GM23248 (cell line): ENCODE results near the gene TOLLIP. TPM values are rescaled to one million over a fixed set of nuclear protein-coding genes. Genes with fewer than 3 reads are reported as not detected.

ENCODE experiments used
- DNase-seq: peaks from one replicate; pipeline ENCODE4 v3.0.0-alpha.2; 2015
- H2AFZ ChIP-seq: fragments of 200-600 bp; sonication (generic); 2 replicates; pipeline ENCODE4 v1.6.1; 2016; ENCODE audit warnings: antibody characterized with exemption
- H3F3A ChIP-seq: fragments of 200-600 bp; sonication (generic); 2 replicates; pipeline ENCODE4 v1.6.1; 2016; ENCODE audit warnings: mild to moderate bottlenecking, antibody characterized with exemption, mixed run types; ENCODE audit not compliant: insufficient read depth
- H3K27ac ChIP-seq: fragments of 200-600 bp; sonication (generic); 2 replicates; pipeline ENCODE4 v1.5.1; 2016; ENCODE audit warnings: mild to moderate bottlenecking
- H3K27me3 ChIP-seq: fragments of 200-600 bp; sonication (generic); replicated peaks from 2 replicates; pipeline ENCODE4 v1.6.1; 2016; ENCODE audit warnings: mild to moderate bottlenecking; ENCODE audit not compliant: insufficient read depth
- H3K36me3 ChIP-seq: fragments of 200-600 bp; sonication (generic); 2 replicates; pipeline ENCODE4 v1.6.1; 2016; ENCODE audit warnings: low read depth, mild to moderate bottlenecking
- H3K4me1 ChIP-seq: fragments of 200-600 bp; sonication (generic); 2 replicates; pipeline ENCODE4 v1.6.1; 2016; ENCODE audit warnings: mild to moderate bottlenecking; ENCODE audit not compliant: insufficient read depth
- H3K4me2 ChIP-seq: fragments of 200-600 bp; sonication (generic); one replicate; pipeline ENCODE4 v1.6.1; 2016; ENCODE audit warnings: mild to moderate bottlenecking; ENCODE audit not compliant: unreplicated experiment
- H3K4me3 ChIP-seq: fragments of 200-600 bp; sonication (generic); 2 replicates; pipeline ENCODE4 v1.5.1; 2016; ENCODE audit warnings: mild to moderate bottlenecking
- H3K79me2 ChIP-seq: fragments of 200-600 bp; sonication (generic); 2 replicates; pipeline ENCODE4 v1.6.1; 2016; ENCODE audit warnings: mild to moderate bottlenecking; ENCODE audit not compliant: insufficient read depth
- H3K9ac ChIP-seq: fragments of 200-600 bp; sonication (generic); 2 replicates; pipeline ENCODE4 v1.6.1; 2016; ENCODE audit warnings: mild to moderate bottlenecking
- H3K9me2 ChIP-seq: fragments of 200-600 bp; sonication (generic); 2 replicates; pipeline ENCODE4 v1.6.1; 2016; ENCODE audit warnings: mixed run types, mild to moderate bottlenecking, moderate library complexity; ENCODE audit not compliant: insufficient read depth
- H3K9me3 ChIP-seq: fragments of 200-600 bp; sonication (generic); one replicate; pipeline ENCODE4 v1.6.1; 2017; ENCODE audit warnings: low read depth
- H4K20me1 ChIP-seq: fragments of 200-600 bp; sonication (generic); 2 replicates; pipeline ENCODE4 v1.6.0; 2016; ENCODE audit not compliant: insufficient read depth
- EZH2 ChIP-seq: fragments of 200-600 bp; sonication (generic); IDR thresholded peaks from 2 replicates; pipeline ENCODE4 v1.6.1; 2018; ENCODE audit warnings: antibody characterized with exemption, mild to moderate bottlenecking; ENCODE audit not compliant: insufficient read depth, poor library complexity, severe bottlenecking
- EZH2phosphoT487 ChIP-seq: fragments of 200-600 bp; sonication (generic); IDR thresholded peaks from 2 replicates; pipeline ENCODE4 v1.6.1; 2018; ENCODE audit warnings: antibody characterized with exemption, moderate library complexity, mild to moderate bottlenecking, low read depth; ENCODE audit not compliant: insufficient read depth
- WGBS, 2 experiments: methylation state at CpG; one replicate each; pipeline ENCODE4 v1.1.6; 2015 to 2017; ENCODE audit warnings: low lambda C conversion rate in 2 of 2, low coverage in 1 of 2; ENCODE audit errors: missing lambda C conversion rate in 2 of 2; 5-methylcytosine and 5-hydroxymethylcytosine counted together
- in situ Hi-C: fragments of 300-500 bp; cut with MboI; formaldehyde crosslinking; loops from 2 replicates; pipeline ENCODE4 v1.15.0; 2020
- polyA plus RNA-seq: library from polyadenylated mRNA; unstranded; fragments of >200 nt; fragmentation: Nextera tagmentation; extraction: Ambion mirVana; gene quantifications from 2 replicates; pipeline ENCODE4 v1.2.1, GENCODE V29; 2016
- total RNA-seq: library from RNA; depleted of rRNA; stranded (reverse); fragments of >200 nt; shearing (Covaris generic); gene quantifications from 2 replicates; pipeline ENCODE4 v1.2.3, GENCODE V29; 2014

The TOLLIP gene
- total and polyA plus RNA-seq, 2 experiments from 2014 or later, result 27.3 to 57.7 TPM

- no peak overlapping the region for H3K9ac ChIP-seq
These were observed 46.4 kb downstream of the TOLLIP start for GRCh38 chr11:1263010-1263409.

GRCh38 chr11:1262172-1263006, 47.0 kb downstream of the TOLLIP start:
- Histone ChIP-seq H3K4me2 (peak overlapping the region; percentile 56), H3K4me1 (no peaks in the 10 kb centered on the region), H3K27ac (no peak overlapping the region), H3K9me2 (no peaks in the 10 kb centered on the region), H3F3A (no peaks in the 10 kb centered on the region), H3K79me2 (no peaks in the 10 kb centered on the region), H3K4me3 (peak overlapping the region; percentile 70), H2AFZ (peak overlapping the region; percentile 83), H3K27me3 (no peaks in the 10 kb centered on the region), H4K20me1 (no peaks in the 10 kb centered on the region), H3K36me3 (no peaks in the 10 kb centered on the region), H3K9ac (peak overlapping the region; percentile 70), H3K9me3 (no peaks in the 10 kb centered on the region)
- peak; percentile 96 for DNase-seq
- WGBS, 2 experiments, result 6 to 8% methylated on average over 26 to 31 of the region's 31 CpGs
- in situ Hi-C loops, result no loop called here
- TF ChIP-seq EZH2 (no peak), EZH2phosphoT487 (no peak)

More at GRCh38 chr11:1263010-1263409, 46.4 kb downstream of the TOLLIP start:
- Histone ChIP-seq H3K4me1 (no peaks in the 10 kb centered on the region), H3K4me2 (peak overlapping the region; percentile 56), H3K27me3 (no peaks in the 10 kb centered on the region), H3K9me3 (no peaks in the 10 kb centered on the region), H2AFZ (peak overlapping the region; percentile 83), H3K9me2 (no peaks in the 10 kb centered on the region), H3K4me3 (peak overlapping the region; percentile 70), H3F3A (no peaks in the 10 kb centered on the region), H3K36me3 (no peaks in the 10 kb centered on the region), H4K20me1 (no peaks in the 10 kb centered on the region), H3K79me2 (no peaks in the 10 kb centered on the region), H3K27ac (no peak overlapping the region)
- WGBS, 2 experiments, result 20 to 23% methylated on average over 7 of the region's 7 CpGs
- in situ Hi-C loops, result no loop called here
- DNase-seq, result no peak
- TF ChIP-seq EZH2, result no peak
- no peak for TF ChIP-seq EZH2phosphoT487

DNA sequence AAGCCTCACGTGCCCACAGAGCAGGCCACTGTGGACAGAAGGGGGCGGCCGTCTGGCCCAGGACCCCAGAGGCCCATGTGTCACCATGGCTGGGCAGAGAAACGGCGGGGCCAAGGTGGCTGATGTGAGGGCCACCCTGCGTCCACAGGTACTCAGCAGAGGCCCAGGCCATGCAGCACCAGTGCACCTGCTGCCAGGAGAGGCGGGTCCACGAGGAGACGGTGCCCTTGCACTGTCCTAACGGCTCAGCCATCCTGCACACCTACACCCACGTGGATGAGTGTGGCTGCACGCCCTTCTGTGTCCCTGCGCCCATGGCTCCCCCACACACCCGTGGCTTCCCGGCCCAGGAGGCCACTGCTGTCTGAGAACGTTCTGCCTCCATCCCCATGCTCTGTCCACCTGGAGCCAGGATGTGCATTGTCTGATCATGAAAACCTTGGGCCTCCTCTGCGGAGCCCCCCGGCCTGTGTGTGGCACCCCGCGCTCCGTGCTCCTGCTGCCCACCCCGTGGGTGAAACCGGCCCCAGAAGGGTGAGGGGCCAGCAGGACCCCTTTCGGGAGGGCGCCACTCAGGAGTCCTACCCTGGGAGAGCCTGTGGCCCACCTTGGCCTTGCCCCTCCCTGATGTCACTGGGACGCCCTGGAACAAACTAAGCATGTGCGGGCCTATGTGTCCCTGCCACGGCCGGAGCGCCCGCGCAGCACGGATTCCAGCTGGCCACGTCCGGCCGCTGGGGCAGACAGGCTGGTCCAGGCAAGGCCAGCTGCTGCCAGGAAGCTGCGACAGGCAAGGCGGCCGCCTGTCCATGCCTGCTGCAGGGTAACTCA, 48.0 kb downstream of the TOLLIP start:
- Histone ChIP-seq H3K27me3 (no peaks in the 10 kb centered on the region), H3K9me3 (no peaks in the 10 kb centered on the region), H3K79me2 (no peaks in the 10 kb centered on the region), H2AFZ (no peak overlapping the region), H4K20me1 (no peaks in the 10 kb centered on the region), H3F3A (no peaks in the 10 kb centered on the region), H3K27ac (no peak overlapping the region), H3K9me2 (no peaks in the 10 kb centered on the region), H3K4me2 (no peak overlapping the region), H3K4me1 (no peaks in the 10 kb centered on the region), H3K36me3 (no peaks in the 10 kb centered on the region), H3K9ac (peak overlapping the region; percentile 70; the same call in 1 of the 2 replicates), H3K4me3 (no peak overlapping the region)
- in situ Hi-C loops, result no loop called here
- DNase-seq, result no peak
- 77% methylated on average over 26 to 37 of the region's 39 CpGs for WGBS, 2 experiments
- no peak for TF ChIP-seq EZH2phosphoT487
- no peak for TF ChIP-seq EZH2

- WGBS, 2 experiments, result 77 to 81% methylated on average over 10 to 17 of the region's 17 CpGs
- TF ChIP-seq EZH2phosphoT487 (no peak), EZH2 (no peak)
- H3K27me3 ChIP-seq, result no peaks in the 10 kb centered on the region
- H3K27ac ChIP-seq, result no peak overlapping the region
- no peak overlapping the region for H3K4me2 ChIP-seq
- no peaks in the 10 kb centered on the region for H3K4me1 ChIP-seq
- in situ Hi-C loops, result no loop called here
- no peak for DNase-seq
- no peak overlapping the region for H2AFZ ChIP-seq
- H3K79me2 ChIP-seq, result no peaks in the 10 kb centered on the region
- H3K9ac ChIP-seq, result no peak overlapping the region
- no peaks in the 10 kb centered on the region for H3K9me3 ChIP-seq
- no peak overlapping the region for H3K4me3 ChIP-seq
- no peaks in the 10 kb centered on the region for H3F3A ChIP-seq
- H3K9me2 ChIP-seq, result no peaks in the 10 kb centered on the region
- H4K20me1 ChIP-seq, result no peaks in the 10 kb centered on the region
- H3K36me3 ChIP-seq, result no peaks in the 10 kb centered on the region
These were observed 48.8 kb downstream of the TOLLIP start for GRCh38 chr11:1260620-1261019.
